Endothelial cell of umbilical vein (primary cell): Measurements from ENCODE around the gene FBXL17. TPM values are rescaled to one million over a fixed set of nuclear protein-coding genes. Genes with fewer than 3 reads are reported as not detected.

Source experiments
- BruUV-seq: library from RNA; stranded (reverse); fragments of 400-500 nt; replicated peaks from 2 replicates; lab custom pipeline; 2021; lab: Mats Ljungman, UMichigan
- CTCF ChIA-PET: fragments of 300-600, 350-600 bp; sonication (Branson Sonifier 250); formaldehyde crosslinking; loops from one replicate; lab custom pipeline; 2021; ENCODE audit warnings: antibody characterized with exemption, inconsistent platforms; lab: Charles Lee
- POLR2A ChIA-PET: fragments of 300-600, 350-600 bp; sonication (Branson Sonifier 250); formaldehyde crosslinking; loops from one replicate; lab custom pipeline; 2021; ENCODE audit warnings: antibody characterized with exemption, inconsistent platforms; lab: Charles Lee
- DNase-seq: peaks from one replicate; pipeline ENCODE4 v3.0.0-alpha.2; 2011; ENCODE audit warnings: low read depth, low spot score
- FAIRE-seq: peaks from 2 replicates; lab custom pipeline; 2011; peaks lifted over from hg19 to GRCh38; lab: Jason Lieb, UNC
- H2AFZ ChIP-seq: 2 replicates; pipeline ENCODE4 v1.6.0; 2012; ENCODE audit warnings: low read depth, low read length, control low read depth, inconsistent platforms
- H3K27ac ChIP-seq: 2 replicates; pipeline ENCODE4 v1.5.1; 2011; ENCODE audit warnings: low read depth, mild to moderate bottlenecking, control low read depth, low read length, moderate library complexity; ENCODE audit not compliant: insufficient read depth
- H3K27me3 ChIP-seq, 2 experiments: 2 replicates each; pipeline versions ENCODE4 v1.6.0 to v1.6.1; 2011; ENCODE audit warnings: low read length in 2 of 2, mixed read lengths in 1 of 2; ENCODE audit not compliant: control insufficient read depth in 2 of 2, insufficient read depth in 2 of 2
- H3K36me3 ChIP-seq, 2 experiments: 2 replicates in 1 of 2; 3 replicates in 1 of 2; pipeline ENCODE4 v1.5.1; 2011; ENCODE audit warnings: low read length in 2 of 2, mild to moderate bottlenecking in 1 of 2, moderate library complexity in 1 of 2; ENCODE audit not compliant: control insufficient read depth in 2 of 2, insufficient read depth in 2 of 2; ENCODE audit errors: extremely low read depth in 1 of 2
- H3K4me1 ChIP-seq: 3 replicates; pipeline ENCODE4 v1.5.1; 2011; ENCODE audit warnings: mild to moderate bottlenecking, low read length; ENCODE audit not compliant: control insufficient read depth, insufficient read depth; ENCODE audit errors: extremely low read depth
- H3K4me2 ChIP-seq: 2 replicates; pipeline ENCODE4 v1.6.1; 2011; ENCODE audit warnings: low read length, control low read depth, mixed read lengths; ENCODE audit not compliant: insufficient read depth
- H3K4me3 ChIP-seq, 3 experiments: fragments of 200-600 bp in 1 of 3; sonication (generic), shearing (Covaris generic) in 1 of 3; replicated peaks in 1 of 3; 2 replicates each; pipeline ENCODE4 v1.5.1; 2011 to 2016; ENCODE audit warnings: control low read depth in 3 of 3, low read length in 3 of 3, mild to moderate bottlenecking in 2 of 3, inconsistent platforms in 1 of 3, low read depth in 1 of 3, moderate library complexity in 1 of 3; ENCODE audit not compliant: insufficient read depth in 1 of 3
- H3K79me2 ChIP-seq: 2 replicates; pipeline ENCODE4 v1.6.0; 2012; ENCODE audit warnings: low read length, inconsistent platforms; ENCODE audit not compliant: control insufficient read depth, insufficient read depth
- H3K9ac ChIP-seq: replicated peaks from 2 replicates; pipeline ENCODE3; 2011; ENCODE audit warnings: low read length, control low read depth; ENCODE audit not compliant: insufficient read depth; ENCODE audit errors: extremely low read depth
- H3K9me1 ChIP-seq: replicated peaks from 3 replicates; pipeline ENCODE4 v1.6.0; 2011; ENCODE audit warnings: mild to moderate bottlenecking, low read length; ENCODE audit not compliant: control insufficient read depth, insufficient read depth; ENCODE audit errors: extremely low read depth
- H3K9me3 ChIP-seq: replicated peaks from 2 replicates; pipeline ENCODE4 v1.5.1; 2012; ENCODE audit warnings: low read length, inconsistent platforms; ENCODE audit not compliant: control insufficient read depth, insufficient read depth
- H4K20me1 ChIP-seq: replicated peaks from 2 replicates; pipeline ENCODE3; 2011; ENCODE audit warnings: mild to moderate bottlenecking, low read length; ENCODE audit not compliant: control insufficient read depth, insufficient read depth; ENCODE audit errors: extremely low read depth
- FOS ChIP-seq: IDR thresholded peaks from 2 replicates; pipeline ENCODE4 v1.6.1; 2011; ENCODE audit warnings: mild to moderate bottlenecking, low read length, moderate library complexity, borderline replicate concordance; ENCODE audit not compliant: insufficient read depth
- GATA2 ChIP-seq: IDR thresholded peaks from 2 replicates; pipeline ENCODE4 v1.7.0; 2011; ENCODE audit warnings: low read depth, mild to moderate bottlenecking, moderate library complexity, mixed read lengths, low read length; ENCODE audit not compliant: insufficient read length, insufficient read depth
- MAX ChIP-seq: IDR thresholded peaks from 2 replicates; pipeline ENCODE4 v1.6.1; 2011; ENCODE audit not compliant: insufficient read depth, insufficient read length
- MYC ChIP-seq: IDR thresholded peaks from one replicate; pipeline ENCODE4 v1.6.1; 2011; ENCODE audit warnings: mild to moderate bottlenecking, low read depth, low read length
- POLR2A ChIP-seq: IDR thresholded peaks from 2 replicates; pipeline ENCODE4 v1.6.1; 2012; ENCODE audit warnings: low read depth, mild to moderate bottlenecking, control low read depth, low read length
- POLR2AphosphoS5 ChIP-seq: IDR thresholded peaks from 2 replicates; pipeline ENCODE4 v1.6.1; 2012; ENCODE audit warnings: low read depth, mild to moderate bottlenecking, control low read depth, low read length, moderate library complexity; ENCODE audit not compliant: insufficient read depth
- dilution Hi-C: fragments of 300-500 bp; cut with MboI; formaldehyde crosslinking; loops from one replicate; pipeline ENCODE4 v1.15.0; 2019; ENCODE audit warnings: low sequenced_read_pairs; ENCODE audit not compliant: extremely low pct_ligation_motif_present
- intact Hi-C: fragments of 100-400 bp; cut with micrococcal nuclease; formaldehyde crosslinking; loops from one replicate; pipeline ENCODE4 v1.10.0; 2022
- polyA plus RNA-seq, 4 experiments: library from polyadenylated mRNA; depleted of rRNA in 3 of 4; stranded (reverse) in 3 of 4; unstranded in 1 of 4; fragments of >200 nt; gene quantifications; 2 replicates each; pipeline versions ENCODE4 v1.2.1 to v1.2.3, GENCODE V29; 2011 to 2012; ENCODE audit warnings: missing spikeins in 1 of 4
- total RNA-seq: library from RNA; stranded (reverse); gene quantifications from 2 replicates; pipeline ENCODE4 v1.2.3, GENCODE V29; 2021

FBXL17 gene
- total and polyA plus RNA-seq, 2 donors (not counting 3 experiments of a cell fraction or from before 2014, with no cell fraction given) = 2.7 to 8.8 TPM

DNA sequence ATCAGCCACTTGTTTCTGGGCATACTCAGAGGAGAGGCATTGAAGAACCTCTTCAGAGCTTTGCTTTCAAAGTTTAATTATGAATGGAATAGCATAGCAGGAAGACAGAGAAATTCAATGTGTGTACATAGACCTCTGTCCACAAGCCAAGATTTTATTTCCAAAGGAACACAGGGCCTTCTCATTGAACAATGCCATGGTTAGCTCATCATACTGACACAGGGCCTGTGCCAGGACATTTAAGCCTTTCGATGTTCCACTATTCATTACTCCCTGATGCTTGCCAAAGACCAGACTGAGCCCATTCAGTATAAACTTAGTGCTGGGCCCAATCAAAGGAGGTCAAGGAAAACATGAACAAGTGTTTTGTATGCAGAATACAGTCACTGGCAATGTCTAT, 280.8 kb downstream of the FBXL17 start:
- H3K9me3 ChIP-seq = no peaks in the 10 kb centered on the region
- no TSS peak for BruUV-seq
- H3K4me3 ChIP-seq = no peak overlapping the region
- no peaks in the 10 kb centered on the region for H3K36me3 ChIP-seq
- H4K20me1 ChIP-seq = no peaks in the 10 kb centered on the region
- no peak overlapping the region for H3K4me2 ChIP-seq
- H2AFZ ChIP-seq = no peak overlapping the region
- intact Hi-C loops = no loop called here
- no peak overlapping the region for H3K9ac ChIP-seq
- DNase-seq = no peak
- no peak overlapping the region for H3K27ac ChIP-seq
- H3K27me3 ChIP-seq = no peaks in the 10 kb centered on the region
- dilution Hi-C loops = no loop called here
- TF ChIP-seq POLR2A (no peak), POLR2AphosphoS5 (no peak), MAX (no peak), MYC (no peak)
- ChIA-PET CTCF (interaction anchor here (0.7 to 1.0 kb wide), 4 partner anchors 10 to 244 kb away, joined by 3 read pairs; no protein-coding TSS in a partner anchor), POLR2A (no interaction called here)
- no peak for FAIRE-seq
- H3K9me1 ChIP-seq = no peaks in the 10 kb centered on the region
- H3K79me2 ChIP-seq = no peaks in the 10 kb centered on the region
- H3K4me1 ChIP-seq = no peaks in the 10 kb centered on the region

GRCh38 chr5:108094800-108095199, 287.1 kb downstream of the FBXL17 start:
- CTCF ChIA-PET = no interaction called here
- H3K36me3 ChIP-seq = no peaks in the 10 kb centered on the region
- no TSS peak for BruUV-seq
- no peaks in the 10 kb centered on the region for H4K20me1 ChIP-seq
- no peak overlapping the region for H3K9ac ChIP-seq
- no peak overlapping the region for H3K4me2 ChIP-seq
- no peak overlapping the region for H3K27ac ChIP-seq
- POLR2A ChIA-PET = no interaction called here
- DNase-seq (peak; percentile 50), FAIRE-seq (peak; percentile 15)
- no peaks in the 10 kb centered on the region for H3K9me1 ChIP-seq
- no peak for TF ChIP-seq MAX
- TF ChIP-seq GATA2 = no peak
- TF ChIP-seq FOS = no peak
- H3K79me2 ChIP-seq = no peaks in the 10 kb centered on the region
- no peaks in the 10 kb centered on the region for H3K9me3 ChIP-seq
- no peak overlapping the region for H2AFZ ChIP-seq
- intact Hi-C loops = no loop called here
- H3K4me1 ChIP-seq = no peaks in the 10 kb centered on the region
- H3K4me3 ChIP-seq = no peak overlapping the region
- dilution Hi-C loops = no loop called here
- H3K27me3 ChIP-seq = no peaks in the 10 kb centered on the region
